GM11168 (cell line): ENCODE data around the gene CEP68.

Experiments used
- in situ Hi-C: fragments of 300-500 bp; cut with MboI; formaldehyde crosslinking; loops from one replicate; pipeline ENCODE4 v1.12.0; 2022; ENCODE audit warnings: low sequenced_read_pairs; ENCODE audit not compliant: unreplicated experiment

CEP68 gene

GRCh38 chr2:65054749-65055421, 1.3 kb upstream of the CEP68 start:
- in situ Hi-C loops = no loop called here

DNA sequence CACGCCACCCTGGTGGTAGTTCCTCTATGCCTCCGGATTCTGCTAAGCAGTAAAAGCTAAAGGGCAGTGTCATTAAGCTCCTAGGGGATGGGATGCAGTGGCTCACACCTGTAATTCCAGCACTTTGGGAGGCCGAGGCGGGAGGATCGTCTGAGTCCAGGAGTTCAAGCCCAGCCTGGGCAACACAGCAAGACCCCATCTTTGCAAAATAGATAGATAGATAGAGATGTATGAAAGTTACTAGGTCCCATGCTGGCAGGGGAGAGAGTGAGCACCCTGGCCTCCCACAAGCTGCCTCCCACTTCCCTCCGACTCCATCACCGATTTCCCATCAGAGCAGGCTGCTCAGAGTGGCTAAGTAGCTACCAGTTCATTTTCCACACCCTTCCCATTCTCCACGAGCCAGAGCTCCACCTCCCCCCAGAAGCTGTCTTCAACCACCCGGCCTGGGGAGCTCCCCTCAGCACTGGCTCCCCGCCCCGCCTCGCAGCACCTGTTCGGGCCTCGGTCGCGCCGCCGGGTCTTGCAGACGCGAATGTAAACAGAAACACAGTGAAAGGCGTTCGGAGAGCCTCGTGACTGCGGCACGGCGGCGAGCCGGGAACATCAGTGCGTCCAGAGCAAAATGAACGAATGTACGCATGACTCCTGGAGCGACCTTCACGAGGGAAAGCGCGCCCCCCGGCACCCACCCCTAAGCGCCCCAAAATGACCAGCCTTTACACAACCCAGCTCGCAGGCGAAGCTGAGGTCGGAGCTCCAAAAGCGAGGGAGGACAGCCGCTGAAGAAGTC, 598 bp upstream of the CEP68 start:
- in situ Hi-C loops = no loop called here

- in situ Hi-C loops = no loop called here
These were observed 799 bp downstream of the CEP68 start for GRCh38 chr2:65057054-65057375.

DNA sequence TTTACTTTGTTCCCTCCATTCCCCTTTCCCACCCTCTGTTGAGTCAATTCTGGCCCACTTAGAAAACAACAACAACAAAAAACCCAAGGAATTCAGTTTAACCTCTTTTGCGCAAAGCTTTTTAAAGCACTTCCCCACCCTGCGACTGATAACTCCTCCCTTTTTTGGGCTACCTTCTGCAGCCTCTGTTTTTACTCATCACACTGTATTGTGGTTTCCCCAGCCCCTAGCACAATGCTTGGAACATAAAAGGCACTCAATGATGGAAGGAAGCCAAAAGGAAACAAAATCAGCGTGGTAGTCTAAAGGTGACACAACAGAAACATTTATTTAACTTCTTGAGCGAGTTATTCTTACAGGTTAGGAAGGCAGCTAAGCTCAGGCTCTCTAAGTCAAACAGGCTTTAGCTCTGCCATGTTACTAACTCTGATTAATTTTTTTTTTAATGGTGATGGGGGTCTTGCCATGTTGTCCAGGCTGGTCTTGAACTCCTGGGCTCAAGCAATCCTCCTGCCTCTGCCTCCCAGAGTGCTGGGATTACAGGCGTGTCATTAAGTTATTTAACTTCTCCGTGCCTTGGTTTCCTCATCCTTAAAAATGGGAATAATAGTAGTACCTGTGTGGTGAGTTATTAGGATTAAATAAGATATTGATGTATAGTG, 1.3 kb downstream of the CEP68 start:
- in situ Hi-C loops = no loop called here

- in situ Hi-C loops = no loop called here
These were observed 2.9 kb downstream of the CEP68 start for GRCh38 chr2:65059071-65059470.

DNA sequence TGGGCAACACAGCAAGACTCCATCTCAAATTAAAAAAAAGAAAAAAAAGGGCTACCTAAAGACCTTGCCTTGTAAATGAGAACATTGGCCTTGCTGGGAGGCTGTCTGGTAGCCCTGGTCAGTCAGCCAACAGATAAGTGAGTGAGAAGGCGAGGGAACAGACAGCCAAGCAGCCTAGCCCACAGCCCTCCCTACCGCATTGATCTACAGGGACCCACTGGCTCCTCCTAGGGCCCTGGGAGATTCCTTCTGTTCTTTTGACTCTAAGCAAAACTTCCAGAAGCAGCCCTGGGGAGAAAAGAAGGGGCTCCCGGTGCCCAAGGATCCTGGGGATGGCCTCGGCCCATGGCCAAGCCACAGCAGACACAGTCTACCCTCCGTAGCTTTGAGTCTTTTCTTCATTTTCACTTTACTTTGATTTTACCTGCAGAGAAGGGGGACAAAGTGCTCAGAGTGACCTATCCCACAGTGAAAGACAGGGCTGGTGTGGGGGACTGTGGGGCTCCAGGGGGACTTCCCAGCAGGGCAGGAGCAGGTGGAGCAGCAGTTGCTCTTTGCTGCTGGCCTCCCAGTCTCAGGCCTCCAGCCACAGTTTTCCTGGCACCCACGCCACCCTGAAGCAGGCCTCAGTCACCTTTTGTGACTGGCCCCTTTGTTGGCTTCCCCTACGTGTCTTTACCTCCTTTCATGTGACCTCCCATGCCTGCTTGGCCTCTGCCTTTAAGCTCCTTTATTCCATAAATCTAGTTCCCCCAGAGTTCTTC, 5.1 kb downstream of the CEP68 start:
- in situ Hi-C loops = no loop called here

DNA sequence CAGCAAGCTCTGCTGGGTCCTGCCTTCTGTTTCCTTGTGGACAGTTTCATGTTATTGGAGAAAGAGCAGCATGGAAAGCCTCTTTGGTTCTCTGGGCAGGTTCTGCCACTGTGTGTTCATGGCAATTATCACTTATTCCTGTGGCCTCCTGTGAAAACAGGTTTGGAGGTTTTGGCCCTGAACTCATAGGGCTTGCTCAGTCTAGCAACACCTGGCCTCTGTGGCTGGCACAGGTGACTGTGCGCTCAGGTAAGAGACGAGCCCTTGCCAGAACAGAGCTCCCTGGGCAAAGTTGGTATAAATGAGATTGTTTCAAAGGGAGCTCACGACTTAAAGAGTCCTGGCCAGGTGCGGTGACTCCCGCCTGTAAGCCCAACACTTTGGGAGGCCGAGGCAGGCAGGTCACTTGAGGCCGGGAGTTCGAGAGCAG, 5.7 kb downstream of the CEP68 start:
- in situ Hi-C loops = no loop called here

GRCh38 chr2:65062843-65063825, 6.9 kb downstream of the CEP68 start:
- in situ Hi-C loops = no loop called here

DNA sequence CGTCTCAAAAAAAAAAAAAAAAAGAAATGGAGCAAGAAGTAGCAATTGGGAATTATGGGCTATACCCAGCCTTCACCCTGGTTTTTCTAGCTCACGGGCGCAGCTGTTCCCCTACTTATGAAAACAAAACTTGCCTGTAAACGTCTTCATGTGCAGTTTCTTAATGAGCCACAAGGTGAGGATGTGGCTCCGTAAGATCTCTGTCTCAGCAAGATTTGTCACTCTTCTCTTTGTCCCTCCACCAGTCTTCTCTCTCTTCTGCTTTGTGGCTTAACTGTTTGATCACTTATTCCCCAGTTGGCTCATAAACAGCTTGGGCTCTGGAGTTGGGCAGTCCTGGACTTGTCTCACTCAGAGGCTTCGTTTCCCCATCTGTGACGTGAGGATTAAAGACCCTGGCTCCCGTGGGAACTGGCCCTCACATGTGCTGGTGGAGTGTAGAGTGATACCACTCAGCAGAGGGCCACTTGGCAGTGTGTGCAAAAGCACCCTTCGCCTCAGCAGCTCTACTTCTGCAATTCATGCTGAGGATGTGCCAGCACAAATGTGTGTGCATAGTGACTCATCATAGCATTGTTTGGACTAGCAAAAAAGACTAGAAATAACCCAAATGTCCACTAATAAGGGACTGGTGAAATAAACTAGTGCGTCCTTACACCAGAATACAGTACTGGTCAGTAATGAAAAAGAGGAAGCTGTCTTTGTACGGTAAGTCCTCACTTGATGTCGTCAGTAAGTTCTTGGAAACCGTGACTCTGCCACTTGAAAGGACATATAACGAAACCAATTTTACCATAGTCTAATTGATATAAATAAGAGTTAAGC, 8.7 kb downstream of the CEP68 start:
- in situ Hi-C loops = no loop called here

GRCh38 chr2:65067806-65068553, 11.8 kb downstream of the CEP68 start:
- in situ Hi-C loops = no loop called here

DNA sequence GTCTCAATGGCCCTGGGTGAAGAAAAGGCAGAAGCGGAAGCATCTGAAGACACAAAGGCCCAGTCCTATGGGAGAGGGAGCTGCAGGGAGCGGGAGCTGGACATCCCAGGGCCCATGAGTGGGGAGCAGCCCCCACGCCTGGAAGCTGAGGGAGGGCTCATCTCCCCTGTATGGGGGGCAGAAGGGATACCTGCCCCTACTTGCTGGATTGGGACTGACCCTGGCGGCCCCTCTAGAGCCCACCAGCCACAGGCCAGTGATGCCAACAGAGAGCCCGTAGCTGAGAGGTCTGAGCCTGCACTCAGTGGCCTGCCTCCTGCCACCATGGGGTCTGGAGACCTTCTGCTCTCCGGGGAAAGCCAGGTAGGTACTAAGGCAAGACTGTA, 13.2 kb downstream of the CEP68 start:
- in situ Hi-C loops = no loop called here

DNA sequence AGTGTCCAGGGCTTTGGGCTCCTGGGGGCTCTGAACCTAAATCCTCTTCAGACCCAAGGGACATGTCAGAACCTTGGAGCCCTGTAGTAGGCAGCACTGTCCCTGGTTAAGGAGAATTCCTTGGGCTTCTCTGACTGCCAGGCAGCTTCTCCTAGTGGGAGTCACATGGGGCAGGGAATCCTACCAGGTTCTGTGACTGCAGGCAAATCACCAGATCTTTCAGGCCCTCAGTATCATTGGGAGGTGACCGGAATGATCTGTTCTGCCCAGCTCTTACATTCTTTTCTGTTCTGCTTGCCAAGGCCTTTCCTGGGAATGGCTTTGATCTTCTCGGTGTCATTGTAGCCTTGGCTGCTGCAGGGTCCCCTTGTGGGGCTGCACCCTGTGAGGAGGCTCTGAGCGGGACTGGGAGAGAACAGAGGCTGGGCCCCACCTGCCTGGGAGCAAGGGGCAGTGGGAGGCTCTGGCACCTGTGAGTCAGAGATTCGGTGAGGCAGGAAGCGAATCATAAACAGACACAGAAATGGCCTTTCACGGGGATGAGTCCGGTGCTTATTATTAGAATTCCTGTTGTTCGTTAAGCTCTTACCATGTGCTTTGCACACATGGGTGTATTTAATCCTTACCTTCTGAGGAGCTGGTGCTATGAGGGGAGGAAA, 14.1 kb downstream of the CEP68 start:
- in situ Hi-C loops = loop anchor here (5.0 to 10.0 kb wide), 2 partner anchors 97 to 504 kb away; no protein-coding TSS in a partner anchor

DNA sequence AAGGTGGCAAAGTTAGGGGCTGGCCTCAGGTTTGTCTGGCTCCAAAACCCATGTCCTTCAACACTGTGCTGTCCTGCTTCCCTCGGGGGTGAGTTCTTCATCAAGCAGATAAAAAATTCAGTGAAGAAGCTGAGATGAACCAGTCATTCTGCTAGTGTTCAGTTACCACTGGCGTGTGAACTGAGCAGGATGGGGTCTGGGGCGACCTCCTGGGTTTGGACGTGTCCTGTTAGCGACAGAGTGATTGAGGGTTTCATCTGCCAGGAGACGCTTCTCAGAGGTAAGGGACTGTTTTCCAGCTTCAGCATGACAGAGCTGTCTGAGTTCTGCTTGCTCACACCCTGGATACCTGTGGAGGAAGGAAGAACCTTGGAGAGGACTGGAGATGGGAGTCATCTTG, 14.6 kb downstream of the CEP68 start:
- in situ Hi-C loops = loop anchor here (5.0 to 10.0 kb wide), 2 partner anchors 96 to 504 kb away; no protein-coding TSS in a partner anchor

DNA sequence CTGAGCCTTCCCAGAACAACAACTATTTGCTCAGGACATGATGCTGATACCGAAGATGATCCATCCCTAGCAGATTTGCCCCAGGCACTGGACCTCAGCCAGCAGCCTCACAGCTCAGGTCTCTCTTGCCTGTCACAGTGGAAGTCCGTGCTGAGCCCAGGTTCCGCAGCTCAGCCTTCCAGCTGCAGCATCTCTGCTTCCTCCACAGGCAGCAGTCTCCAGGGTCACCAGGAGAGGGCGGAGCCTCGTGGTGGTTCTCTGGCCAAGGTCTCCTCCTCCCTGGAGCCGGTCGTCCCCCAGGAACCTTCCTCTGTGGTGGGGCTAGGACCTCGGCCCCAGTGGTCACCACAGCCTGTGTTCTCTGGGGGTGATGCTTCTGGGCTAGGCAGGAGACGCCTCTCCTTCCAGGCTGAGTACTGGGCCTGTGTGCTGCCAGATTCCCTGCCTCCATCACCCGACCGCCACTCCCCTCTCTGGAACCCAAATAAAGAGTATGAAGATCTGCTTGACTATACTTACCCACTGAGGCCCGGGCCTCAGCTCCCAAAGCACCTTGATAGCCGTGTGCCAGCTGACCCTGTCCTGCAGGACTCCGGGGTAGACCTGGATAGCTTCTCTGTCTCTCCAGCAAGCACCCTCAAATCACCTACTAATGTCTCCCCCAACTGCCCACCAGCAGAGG, 15.4 kb downstream of the CEP68 start:
- in situ Hi-C loops = loop anchor here (5.0 to 10.0 kb wide), 2 partner anchors 96 to 503 kb away; no protein-coding TSS in a partner anchor

DNA sequence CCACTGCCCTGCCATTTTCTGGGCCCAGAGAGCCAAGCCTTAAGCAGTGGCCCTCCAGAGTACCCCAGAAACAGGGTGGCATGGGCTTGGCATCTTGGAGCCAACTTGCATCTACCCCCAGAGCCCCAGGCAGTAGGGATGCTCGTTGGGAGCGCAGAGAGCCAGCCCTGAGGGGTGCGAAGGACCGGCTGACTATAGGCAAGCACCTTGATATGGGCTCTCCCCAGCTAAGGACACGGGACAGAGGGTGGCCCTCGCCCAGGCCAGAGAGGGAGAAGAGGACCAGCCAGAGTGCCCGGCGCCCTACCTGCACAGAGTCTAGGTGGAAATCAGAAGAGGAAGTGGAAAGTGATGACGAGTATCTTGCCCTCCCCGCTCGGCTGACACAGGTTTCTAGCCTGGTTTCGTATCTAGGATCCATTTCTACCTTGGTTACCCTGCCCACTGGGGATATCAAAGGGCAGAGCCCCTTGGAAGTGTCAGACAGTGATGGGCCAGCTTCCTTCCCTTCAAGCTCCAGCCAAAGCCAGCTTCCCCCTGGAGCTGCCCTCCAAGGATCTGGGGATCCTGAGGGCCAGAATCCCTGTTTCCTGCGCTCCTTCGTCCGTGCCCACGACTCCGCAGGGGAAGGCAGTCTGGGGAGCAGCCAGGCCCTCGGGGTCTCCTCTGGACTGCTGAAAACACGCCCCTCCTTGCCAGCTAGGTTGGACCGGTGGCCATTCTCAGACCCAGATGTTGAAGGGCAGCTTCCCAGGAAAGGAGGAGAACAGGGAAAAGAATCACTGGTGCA, 16.2 kb downstream of the CEP68 start:
- in situ Hi-C loops = loop anchor here (5.0 to 10.0 kb wide), 2 partner anchors 95 to 502 kb away; no protein-coding TSS in a partner anchor
